GM19035 (cell line): ENCODE measurements around the gene TMEM87B.

Experiments
- ATAC-seq: cut with Tn5 transposase; IDR thresholded peaks from one replicate; pipeline ENCODE4 v1.9.1; 2021; ENCODE audit not compliant: unreplicated experiment

Gene TMEM87B

GRCh38 chr2:112054847-112055729 lies at the start of gene TMEM87B:
TMEM87B (plus strand) TSS chr2:112055269; CDS start chr2:112055592, 323 bp downstream.
- peak; percentile 65 for ATAC-seq

GRCh38 chr2:112005406-112006075 lies 49.5 kb upstream of the TMEM87B start:
- ATAC-seq = no peak

GRCh38 chr2:112006076-112006410 lies 49.0 kb upstream of the TMEM87B start:
- no peak for ATAC-seq

GRCh38 chr2:112007493-112007892 lies 47.6 kb upstream of the TMEM87B start:
- no peak for ATAC-seq

GRCh38 chr2:112008910-112009485 lies 46.1 kb upstream of the TMEM87B start:
- no peak for ATAC-seq

- no peak for ATAC-seq
These were observed 44.3 kb upstream of the TMEM87B start for GRCh38 chr2:112010751-112011150.

- no peak for ATAC-seq
These were observed 42.5 kb upstream of the TMEM87B start for GRCh38 chr2:112012556-112012955.

GRCh38 chr2:112018846-112019245 lies 36.2 kb upstream of the TMEM87B start:
- no peak for ATAC-seq

GRCh38 chr2:112019569-112019982 lies 35.5 kb upstream of the TMEM87B start:
- ATAC-seq = no peak

- ATAC-seq = no peak
These were observed 34.5 kb upstream of the TMEM87B start for GRCh38 chr2:112020561-112020960.

GRCh38 chr2:112021290-112021689 lies 33.8 kb upstream of the TMEM87B start:
- ATAC-seq = no peak

GRCh38 chr2:112021781-112022231 lies 33.3 kb upstream of the TMEM87B start:
- ATAC-seq = no peak

GRCh38 chr2:112023707-112024106 lies 31.4 kb upstream of the TMEM87B start:
- no peak for ATAC-seq

GRCh38 chr2:112024231-112024630 lies 30.8 kb upstream of the TMEM87B start:
- no peak for ATAC-seq

GRCh38 chr2:112024896-112025491 lies 30.1 kb upstream of the TMEM87B start:
- ATAC-seq = no peak

- no peak for ATAC-seq
These were observed 28.6 kb upstream of the TMEM87B start for GRCh38 chr2:112026509-112026908.

GRCh38 chr2:112027767-112028166 lies 27.3 kb upstream of the TMEM87B start:
- ATAC-seq = no peak

GRCh38 chr2:112029164-112029563 lies 25.9 kb upstream of the TMEM87B start:
- ATAC-seq = no peak

GRCh38 chr2:112031473-112032223 lies 23.4 kb upstream of the TMEM87B start:
- ATAC-seq = no peak

GRCh38 chr2:112032224-112032586 lies 22.9 kb upstream of the TMEM87B start:
- ATAC-seq = no peak
